Omental fat pad (tissue), 4 donors: ENCODE measurements around the gene GALNT5. TPM values are rescaled to one million over a fixed set of nuclear protein-coding genes. Genes with fewer than 3 reads are reported as not detected.
"Not testable (repeated sequence)": the region's sequence is repeated elsewhere in the genome, so short reads cannot be mapped to it uniquely, and the experiment has no call there.

Experiments used
- ATAC-seq: fragments of 150-250 bp; one replicate; pipeline ENCODE4 v1.9.1; 2016; ENCODE audit warnings: mild to moderate bottlenecking, moderate library complexity; ENCODE audit not compliant: low FRiP score
- DNase-seq: peaks from one replicate; pipeline ENCODE4 v3.0.0-alpha.2; 2019; ENCODE audit warnings: low spot score
- total RNA-seq, 4 donors: library from RNA; depleted of rRNA; stranded (reverse); fragments of >200 nt; gene quantifications; one replicate each; pipeline ENCODE4 v1.1.0, GENCODE V29; 2016
- TF ChIP-seq, protein P1 (sequence below), 3 donors: fragments of 450-650 bp; IDR thresholded peaks; one replicate each; pipeline ENCODE4 v1.5.1; 2016 to 2017; ENCODE audit warnings: antibody characterized with exemption in 3 of 3, mild to moderate bottlenecking in 3 of 3, moderate library complexity in 2 of 3

Gene GALNT5
- total RNA-seq, 4 donors from 2014 or later: 0.06 to 0.16 (median 0.09) TPM; not detected in 1

DNA sequence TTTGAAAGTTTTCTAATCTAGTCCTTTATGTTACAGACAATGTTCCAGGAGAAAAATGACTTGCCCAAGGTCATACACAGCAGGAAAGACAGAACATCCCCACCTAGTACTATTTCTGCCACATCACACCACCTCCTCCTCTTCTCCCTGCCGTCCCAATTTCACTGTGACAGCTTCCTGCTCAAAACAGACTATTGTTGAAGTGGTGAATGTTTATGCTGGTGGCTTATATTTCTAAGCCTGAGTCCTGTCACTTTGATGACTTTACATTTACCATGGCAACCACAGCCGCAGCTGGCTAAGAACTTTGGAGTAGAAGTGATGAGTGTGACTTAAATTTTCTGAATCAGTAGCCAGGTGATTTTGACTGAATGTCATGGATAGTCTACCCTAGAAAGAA lies 10.0 kb downstream of the GALNT5 start:
- TF ChIP-seq, protein P1, sequence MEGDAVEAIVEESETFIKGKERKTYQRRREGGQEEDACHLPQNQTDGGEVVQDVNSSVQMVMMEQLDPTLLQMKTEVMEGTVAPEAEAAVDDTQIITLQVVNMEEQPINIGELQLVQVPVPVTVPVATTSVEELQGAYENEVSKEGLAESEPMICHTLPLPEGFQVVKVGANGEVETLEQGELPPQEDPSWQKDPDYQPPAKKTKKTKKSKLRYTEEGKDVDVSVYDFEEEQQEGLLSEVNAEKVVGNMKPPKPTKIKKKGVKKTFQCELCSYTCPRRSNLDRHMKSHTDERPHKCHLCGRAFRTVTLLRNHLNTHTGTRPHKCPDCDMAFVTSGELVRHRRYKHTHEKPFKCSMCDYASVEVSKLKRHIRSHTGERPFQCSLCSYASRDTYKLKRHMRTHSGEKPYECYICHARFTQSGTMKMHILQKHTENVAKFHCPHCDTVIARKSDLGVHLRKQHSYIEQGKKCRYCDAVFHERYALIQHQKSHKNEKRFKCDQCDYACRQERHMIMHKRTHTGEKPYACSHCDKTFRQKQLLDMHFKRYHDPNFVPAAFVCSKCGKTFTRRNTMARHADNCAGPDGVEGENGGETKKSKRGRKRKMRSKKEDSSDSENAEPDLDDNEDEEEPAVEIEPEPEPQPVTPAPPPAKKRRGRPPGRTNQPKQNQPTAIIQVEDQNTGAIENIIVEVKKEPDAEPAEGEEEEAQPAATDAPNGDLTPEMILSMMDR (IDR thresholded peaks at IDR 0.05): no peak
- no peak for ATAC-seq

DNA sequence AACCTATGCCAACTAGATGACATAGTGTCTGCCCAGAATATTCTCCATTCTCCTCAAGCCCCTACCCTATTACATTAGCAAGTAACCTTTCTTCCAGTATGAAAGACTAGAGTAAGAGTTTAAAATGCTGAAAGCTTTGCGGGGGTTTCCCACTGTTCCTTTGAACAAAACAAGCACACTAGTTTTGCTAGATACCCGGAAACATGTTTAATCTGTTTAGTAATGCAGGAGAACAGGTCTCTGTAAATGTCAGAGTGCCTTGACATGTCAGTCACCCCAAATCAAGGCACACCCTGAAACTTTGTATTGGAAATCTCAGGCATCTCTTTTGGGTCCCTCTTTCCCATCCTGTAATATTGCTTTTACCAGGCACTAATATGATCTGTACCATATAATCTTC lies 11.6 kb downstream of the GALNT5 start:
- ATAC-seq (no peak), DNase-seq (no peak)
- TF ChIP-seq, protein P1 (IDR thresholded peaks at IDR 0.05): no peak

More for the DNA sequence above, 10.0 kb downstream of the GALNT5 start:
- no peak for DNase-seq

DNA sequence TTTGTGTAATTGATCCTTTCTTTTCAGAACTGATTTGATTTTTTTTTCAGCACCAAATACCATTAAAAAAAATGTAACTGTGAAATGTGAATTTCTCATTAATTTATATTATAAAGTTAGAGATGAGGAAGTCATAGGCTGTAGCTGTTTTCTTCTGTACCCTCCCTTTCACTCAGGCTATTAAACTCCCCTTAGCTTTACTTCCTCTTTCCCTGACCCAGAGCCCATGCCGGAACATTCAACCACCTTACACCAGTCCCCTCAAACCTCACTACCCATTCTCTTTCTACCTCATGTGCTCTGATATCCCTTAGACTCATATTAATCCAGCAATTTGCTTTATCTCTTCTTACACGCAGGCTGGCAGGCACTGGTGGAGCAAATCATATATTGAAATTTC lies 12.4 kb downstream of the GALNT5 start:
- DNase-seq: no peak
- no peak for ATAC-seq
- TF ChIP-seq, protein P1 (IDR thresholded peaks at IDR 0.05): no peak

DNA sequence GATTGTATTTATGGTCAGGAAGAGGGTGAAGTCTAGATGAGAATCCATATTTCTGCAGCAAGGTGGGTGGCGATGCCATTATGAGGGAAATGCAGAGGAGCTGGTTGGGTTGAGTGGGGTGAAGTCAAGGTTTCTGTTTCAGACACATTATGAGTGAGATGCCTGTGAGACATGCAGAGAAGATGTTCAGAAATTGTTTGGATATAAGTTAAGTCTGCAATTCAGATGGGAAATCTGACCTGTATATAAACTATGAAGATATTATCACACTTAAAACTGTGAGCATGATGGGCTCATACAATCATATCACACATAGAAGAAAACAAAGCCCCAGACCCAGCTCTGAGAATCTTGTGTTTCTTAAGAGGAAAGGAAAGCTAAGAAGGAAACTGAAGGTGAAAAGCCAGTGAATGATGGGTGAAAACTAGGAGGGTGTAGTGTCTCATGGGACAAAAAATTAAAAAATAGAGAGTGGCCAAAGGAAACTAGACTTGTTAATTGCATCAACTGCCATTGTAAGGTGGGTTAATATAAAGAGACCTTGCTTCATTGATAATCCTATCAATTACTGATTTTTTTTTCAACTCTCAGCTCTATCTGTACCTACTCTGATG lies 14.2 kb downstream of the GALNT5 start:
- TF ChIP-seq, protein P1 (IDR thresholded peaks at IDR 0.05): no peak
- DNase-seq (no peak), ATAC-seq (no peak)

DNA sequence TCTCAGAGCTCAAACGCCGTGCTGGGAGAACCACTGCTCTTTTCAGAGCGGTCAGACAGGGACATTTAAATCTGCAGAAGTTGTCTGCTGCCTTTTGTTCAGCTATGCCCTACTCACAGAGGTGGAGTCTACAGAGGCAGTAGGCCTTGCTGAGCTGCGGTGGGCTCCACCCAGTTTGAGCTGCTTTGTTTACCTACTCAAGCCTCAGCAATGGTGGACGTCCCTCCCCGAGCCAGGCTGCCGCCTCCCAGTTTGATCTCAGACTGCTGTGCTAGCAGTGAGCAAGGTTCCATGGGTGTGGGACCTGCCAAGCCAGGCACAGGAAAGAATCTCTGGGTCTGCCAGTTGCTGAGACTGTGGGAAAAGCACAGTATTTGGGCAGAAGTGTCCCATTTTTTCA lies 21.8 kb downstream of the GALNT5 start:
- DNase-seq, ATAC-seq: not testable (repeated sequence)

DNA sequence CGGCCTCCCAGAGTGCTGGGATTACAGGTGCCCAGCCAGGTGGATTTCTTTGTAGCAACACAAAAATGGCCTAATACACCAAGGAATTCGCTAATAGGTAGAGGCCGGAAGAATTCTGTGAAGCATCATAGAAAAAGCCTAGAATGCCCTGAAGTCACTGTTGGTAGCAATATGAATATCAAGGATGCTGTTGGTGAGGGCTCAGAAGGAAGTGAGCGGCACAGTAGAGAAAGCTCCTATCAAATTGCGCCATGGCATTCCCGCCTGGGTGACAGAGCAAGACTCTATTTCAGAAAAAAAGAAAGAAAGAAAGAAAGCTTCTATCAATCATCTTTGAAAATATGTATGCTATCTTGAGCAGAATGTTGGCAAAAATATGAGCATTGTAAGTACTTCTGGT lies 23.8 kb downstream of the GALNT5 start:
- DNase-seq: no peak
- ATAC-seq: no peak
- TF ChIP-seq, protein P1 (IDR thresholded peaks at IDR 0.05): no peak

DNA sequence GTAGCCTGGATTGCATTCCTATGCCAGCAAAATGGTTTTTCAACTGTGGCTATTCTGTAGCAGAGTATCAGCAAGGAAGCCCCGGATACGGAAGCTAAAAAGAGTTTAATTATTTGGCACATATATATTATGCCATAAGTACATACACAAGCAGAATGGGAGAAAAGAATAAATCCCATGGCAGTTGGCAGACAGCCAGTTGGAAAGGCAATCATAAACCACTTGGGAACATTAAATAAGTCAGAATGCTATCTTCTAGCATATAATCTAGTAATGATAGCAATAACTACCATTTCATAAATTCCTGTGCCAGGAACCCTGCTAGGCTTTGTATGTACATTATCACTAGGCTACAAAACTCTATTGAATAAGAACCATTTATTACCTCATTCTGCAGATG lies 26.0 kb downstream of the GALNT5 start:
- TF ChIP-seq, protein P1 (IDR thresholded peaks at IDR 0.05): no peak
- no peak for ATAC-seq
- no peak for DNase-seq
